Measurements from ENCODE around the gene CREBRF. TPM values are rescaled to one million over a fixed set of nuclear protein-coding genes. Genes with fewer than 3 reads are reported as not detected.

The CREBRF gene
- total and polyA plus RNA-seq, 2 of the 8 experiments (the other 6 are each of a cell fraction or from before 2014, with no cell fraction given): 1.2 to 4.7 TPM

DNA sequence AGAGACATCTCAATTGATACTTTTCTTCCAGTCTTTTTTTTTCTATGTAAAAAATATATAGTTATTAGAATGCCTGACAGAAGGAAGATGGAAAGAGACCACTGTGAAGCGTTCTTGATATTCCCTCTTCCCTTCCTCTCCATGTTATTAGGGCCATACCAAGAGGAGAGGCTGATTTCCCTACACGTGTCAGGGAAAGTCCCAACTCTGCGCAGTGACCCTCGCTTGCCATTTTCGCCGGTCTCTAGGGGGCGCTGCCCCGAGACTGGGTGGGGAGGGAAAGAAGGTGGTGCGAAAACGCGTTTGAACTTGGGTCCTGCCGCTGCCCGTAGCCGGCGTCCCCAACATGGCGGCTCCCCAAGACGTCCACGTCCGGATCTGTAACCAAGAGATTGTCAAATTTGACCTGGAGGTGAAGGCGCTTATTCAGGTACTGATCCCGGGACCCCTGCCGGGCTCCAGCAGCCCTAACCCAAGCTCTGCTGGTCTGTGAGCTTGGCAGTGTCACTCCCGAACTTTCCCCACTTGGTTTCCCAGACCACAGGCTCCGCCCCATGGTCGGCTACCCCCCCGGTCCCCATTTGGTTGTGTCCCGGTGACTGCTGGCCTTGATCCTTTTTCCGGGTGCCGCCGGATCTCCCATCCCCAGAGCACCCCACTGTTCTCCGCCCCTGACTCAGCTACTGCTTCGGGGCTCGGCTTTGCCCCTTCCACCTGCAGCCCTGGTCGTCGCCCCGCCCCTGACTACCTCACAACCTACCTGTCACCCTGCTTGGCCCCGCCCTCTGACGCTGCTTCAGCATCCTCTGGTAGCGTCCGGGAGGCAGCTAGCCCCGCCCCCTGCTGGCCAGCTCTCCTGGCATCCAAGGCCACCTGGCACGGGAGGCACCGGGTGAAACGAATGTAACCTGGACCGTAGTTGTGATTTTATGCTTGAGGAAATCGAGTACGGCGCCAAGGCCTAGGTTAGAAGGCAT lies 88.3 kb downstream of the CREBRF start, which contains the start of gene BNIP1 (continued):
- peak in 1 of 2 experiments; percentile 89; a peak in 2 of 3 replicates for TF ChIP-seq EP300 (IDR thresholded peaks at IDR 0.05; ENCODE audit: borderline replicate concordance in 1 of 2, low read depth in 2 of 2, low read length in 2 of 2)
- TF ChIP-seq SRF (IDR thresholded peaks at IDR 0.05; ENCODE audit: low read depth, low read length): no peak
- no peak for TF ChIP-seq GABPA (IDR thresholded peaks at IDR 0.05; ENCODE audit: borderline replicate concordance, insufficient read depth, low read length)
- TF ChIP-seq, protein P1, sequence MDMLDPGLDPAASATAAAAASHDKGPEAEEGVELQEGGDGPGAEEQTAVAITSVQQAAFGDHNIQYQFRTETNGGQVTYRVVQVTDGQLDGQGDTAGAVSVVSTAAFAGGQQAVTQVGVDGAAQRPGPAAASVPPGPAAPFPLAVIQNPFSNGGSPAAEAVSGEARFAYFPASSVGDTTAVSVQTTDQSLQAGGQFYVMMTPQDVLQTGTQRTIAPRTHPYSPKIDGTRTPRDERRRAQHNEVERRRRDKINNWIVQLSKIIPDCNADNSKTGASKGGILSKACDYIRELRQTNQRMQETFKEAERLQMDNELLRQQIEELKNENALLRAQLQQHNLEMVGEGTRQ (IDR thresholded peaks at IDR 0.05; ENCODE audit: low read length): no peak
- TF ChIP-seq GTF2F1 (IDR thresholded peaks at IDR 0.05; ENCODE audit: borderline replicate concordance, low read depth, low read length): no peak
- TF ChIP-seq CHD2 (IDR thresholded peaks at IDR 0.05; ENCODE audit: low read length): no peak
- TF ChIP-seq SP2 (IDR thresholded peaks at IDR 0.05; ENCODE audit: low read length): no peak
- peak; percentile 99 for TF ChIP-seq SAP30 (IDR thresholded peaks at IDR 0.05; ENCODE audit: insufficient read depth, insufficient replicate concordance, low read length)
- peak in 1 of 2 experiments; percentile 63; a peak in 2 of 3 replicates for TF ChIP-seq POLR2A (IDR thresholded peaks at IDR 0.05; ENCODE audit: control extremely low read depth in 1 of 2, low read depth in 2 of 2, low read length in 2 of 2)
- no peak for TF ChIP-seq BACH1 (IDR thresholded peaks at IDR 0.05; ENCODE audit: low read length)
- TF ChIP-seq SUZ12 (IDR thresholded peaks at IDR 0.05; ENCODE audit: low read length): no peak
- no peak for TF ChIP-seq SIRT6 (IDR thresholded peaks at IDR 0.05; ENCODE audit: low read length)
- TF ChIP-seq TBP (IDR thresholded peaks at IDR 0.05; ENCODE audit: low read depth, low read length): no peak; the same call in 1 of the 2 replicates
- TF ChIP-seq RAD21 (IDR thresholded peaks at IDR 0.05 in 1 of 2, conservative IDR thresholded peaks at IDR 0.05 in 1 of 2; ENCODE audit: low read depth in 2 of 2, low read length in 2 of 2): peak; percentile 58 to 66
- TF ChIP-seq BCL11A (IDR thresholded peaks at IDR 0.05; ENCODE audit: low read depth in 2 of 2, low read length in 2 of 2): no peak
- TF ChIP-seq RBBP5 (IDR thresholded peaks at IDR 0.05; ENCODE audit: borderline replicate concordance, low read depth, low read length): peak; percentile 77
- peak; percentile 68 for TF ChIP-seq KDM4A (IDR thresholded peaks at IDR 0.05; ENCODE audit: low read depth, low read length, severe bottlenecking)
- TF ChIP-seq TCF12 (IDR thresholded peaks at IDR 0.05; ENCODE audit: low read depth, low read length): 0 out of 2 replicates have a peak, but pooled peaks have one; percentile 11
- TF ChIP-seq, protein P2, sequence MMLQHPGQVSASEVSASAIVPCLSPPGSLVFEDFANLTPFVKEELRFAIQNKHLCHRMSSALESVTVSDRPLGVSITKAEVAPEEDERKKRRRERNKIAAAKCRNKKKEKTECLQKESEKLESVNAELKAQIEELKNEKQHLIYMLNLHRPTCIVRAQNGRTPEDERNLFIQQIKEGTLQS (IDR thresholded peaks at IDR 0.05; ENCODE audit: insufficient read depth, low read depth, low read length): no peak
- TF ChIP-seq RNF2 (IDR thresholded peaks at IDR 0.05; ENCODE audit: borderline replicate concordance, low read depth, low read length, missing control alignments, poor library complexity, severe bottlenecking): no peak
- TF ChIP-seq SP1 (IDR thresholded peaks at IDR 0.05; ENCODE audit: low read depth, low read length): peak; percentile 50; the same call in 1 of the 2 replicates

Measured in H1 (cell line).